GM06990 (cell line): ENCODE measurements around the gene MT1B.

Experiments
- DNase-seq: peaks from one replicate; pipeline ENCODE4 v3.0.0-alpha.2; 2011; ENCODE audit not compliant: insufficient read length; ENCODE audit errors: extremely low read depth
- H3K27me3 ChIP-seq: replicated peaks from 2 replicates; pipeline ENCODE4 v1.6.0; 2011; ENCODE audit warnings: low read length; ENCODE audit not compliant: control insufficient read depth, insufficient read depth
- H3K36me3 ChIP-seq: 2 replicates; pipeline ENCODE4 v1.5.1; 2011; ENCODE audit warnings: low read length; ENCODE audit not compliant: control insufficient read depth, insufficient read depth
- H3K4me3 ChIP-seq: replicated peaks from 2 replicates; pipeline ENCODE4 v1.5.1; 2011; ENCODE audit warnings: low read depth, mild to moderate bottlenecking, control low read depth, low read length
- CTCF ChIP-seq: IDR thresholded peaks from 2 replicates; pipeline ENCODE4 v1.5.1; 2011; ENCODE audit warnings: low read length, control low read depth, mild to moderate bottlenecking, inconsistent platforms; ENCODE audit not compliant: insufficient read depth, poor library complexity, severe bottlenecking

MT1B gene

GRCh38 chr16:56652600-56652999 is 914 bp downstream of the MT1B start:
- peaks cover 3% of the 10 kb centered on the region for H3K27me3 ChIP-seq
- TF ChIP-seq CTCF, result no peak
- H3K4me3 ChIP-seq, result no peak overlapping the region
- H3K36me3 ChIP-seq, result no peaks in the 10 kb centered on the region
- no peak for DNase-seq

- Histone ChIP-seq H3K4me3 (no peak overlapping the region), H3K27me3 (peaks cover 5% of the 10 kb centered on the region), H3K36me3 (no peaks in the 10 kb centered on the region)
- DNase-seq, result no peak
- TF ChIP-seq CTCF, result no peak
These were observed 1.5 kb downstream of the MT1B start for GRCh38 chr16:56653218-56653617.

- TF ChIP-seq CTCF, result no peak
- Histone ChIP-seq H3K36me3 (no peaks in the 10 kb centered on the region), H3K27me3 (peaks cover 3% of the 10 kb centered on the region), H3K4me3 (peak within 1 kb of the TSS; percentile 70)
- peak; percentile 25 for DNase-seq
These were observed 6.1 kb downstream of the MT1B start, which contains the start of gene MT1F for GRCh38 chr16:56657555-56658326. Gene MT1F, plus strand, starts transcription at chr16:56657959. Its CDS starts 100 bp downstream, at chr16:56658059.

- H3K36me3 ChIP-seq, result no peaks in the 10 kb centered on the region
- H3K4me3 ChIP-seq, result peak overlapping the region; percentile 70
- no peak for DNase-seq
- H3K27me3 ChIP-seq, result peaks cover 3% of the 10 kb centered on the region
- TF ChIP-seq CTCF, result no peak
These were observed 6.7 kb downstream of the MT1B start for GRCh38 chr16:56658327-56658875.

GRCh38 chr16:56662357-56663354 is 11.0 kb downstream of the MT1B start:
- peaks cover 5% of the 10 kb centered on the region for H3K27me3 ChIP-seq

More at GRCh38 chr16:56662357-56663354, 11.0 kb downstream of the MT1B start:
- H3K36me3 ChIP-seq, result no peaks in the 10 kb centered on the region
- TF ChIP-seq CTCF, result no peak
- H3K4me3 ChIP-seq, result no peak overlapping the region
- no peak for DNase-seq
